Smooth muscle cell (in vitro differentiated cells): ENCODE data around the gene RNFT2. TPM values are rescaled to one million over a fixed set of nuclear protein-coding genes. Genes with fewer than 3 reads are reported as not detected.

Experiments used
- DNase-seq: peaks from one replicate; lab custom pipeline; 2025; ENCODE audit not compliant: unreplicated experiment; lab: John Stamatoyannopoulos, UW
- H2AFZ ChIP-seq: fragments of 200-600 bp; sonication (generic); 2 replicates; pipeline ENCODE4 v1.6.0; 2016; ENCODE audit warnings: antibody characterized with exemption, low read depth, mild to moderate bottlenecking
- H3F3A ChIP-seq: fragments of 200-600 bp; sonication (generic); 2 replicates; pipeline ENCODE4 v1.6.0; 2017; ENCODE audit warnings: antibody characterized with exemption, low read depth
- H3K27ac ChIP-seq: fragments of 200-600 bp; sonication (generic); 2 replicates; pipeline ENCODE4 v1.5.1; 2016; ENCODE audit warnings: low read depth, mild to moderate bottlenecking
- H3K27me3 ChIP-seq: fragments of 200-600 bp; sonication (generic); 2 replicates; pipeline ENCODE4 v1.6.1; 2016; ENCODE audit warnings: low read depth, mild to moderate bottlenecking
- H3K36me3 ChIP-seq: fragments of 200-600 bp; sonication (generic); 2 replicates; pipeline ENCODE4 v1.5.1; 2016; ENCODE audit warnings: low read depth
- H3K4me1 ChIP-seq: fragments of 200-600 bp; sonication (generic); 2 replicates; pipeline ENCODE4 v1.5.1; 2016; ENCODE audit warnings: low read depth
- H3K4me2 ChIP-seq: fragments of 200-600 bp; sonication (generic); 2 replicates; pipeline ENCODE4 v1.6.0; 2016; ENCODE audit warnings: mild to moderate bottlenecking
- H3K4me3 ChIP-seq: fragments of 200-600 bp; sonication (generic); 2 replicates; pipeline ENCODE4 v1.5.1; 2016; ENCODE audit warnings: mild to moderate bottlenecking
- H3K79me2 ChIP-seq: fragments of 200-600 bp; sonication (generic); 2 replicates; pipeline ENCODE4 v1.6.0; 2016; ENCODE audit warnings: low read depth, mild to moderate bottlenecking
- H3K9ac ChIP-seq: fragments of 200-600 bp; sonication (generic); 2 replicates; pipeline ENCODE4 v1.6.0; 2016; ENCODE audit warnings: low read depth
- H3K9me3 ChIP-seq: fragments of 200-600 bp; sonication (generic); replicated peaks from 2 replicates; pipeline ENCODE4 v1.5.1; 2016; ENCODE audit warnings: low read depth
- H4K20me1 ChIP-seq: fragments of 200-600 bp; sonication (generic); 2 replicates; pipeline ENCODE4 v1.6.0; 2016; ENCODE audit warnings: low read depth
- WGBS: methylation state at CpG from one replicate; pipeline ENCODE4 v1.1.7; 2016; ENCODE audit warnings: low lambda C conversion rate; 5-methylcytosine and 5-hydroxymethylcytosine counted together
- polyA plus RNA-seq: library from polyadenylated mRNA; unstranded; fragments of >200 nt; fragmentation: Nextera tagmentation; extraction: Ambion mirVana; gene quantifications from 2 replicates; pipeline ENCODE4 v1.2.1, GENCODE V29; 2016
- total RNA-seq: library from RNA; depleted of rRNA; stranded (reverse); fragments of >200 nt; gene quantifications from 2 replicates; pipeline ENCODE4 v1.2.3, GENCODE V29; 2014
- TF ChIP-seq, protein P1 (sequence below): fragments of 200-600 bp; sonication (generic); IDR thresholded peaks from 2 replicates; pipeline ENCODE4 v1.5.1; 2017; ENCODE audit warnings: borderline replicate concordance, mild to moderate bottlenecking, antibody characterized with exemption; ENCODE audit not compliant: insufficient read depth, poor library complexity, severe bottlenecking

RNFT2 gene
- total and polyA plus RNA-seq, 2 experiments from 2014 or later, result 2.0 to 2.4 TPM

DNA sequence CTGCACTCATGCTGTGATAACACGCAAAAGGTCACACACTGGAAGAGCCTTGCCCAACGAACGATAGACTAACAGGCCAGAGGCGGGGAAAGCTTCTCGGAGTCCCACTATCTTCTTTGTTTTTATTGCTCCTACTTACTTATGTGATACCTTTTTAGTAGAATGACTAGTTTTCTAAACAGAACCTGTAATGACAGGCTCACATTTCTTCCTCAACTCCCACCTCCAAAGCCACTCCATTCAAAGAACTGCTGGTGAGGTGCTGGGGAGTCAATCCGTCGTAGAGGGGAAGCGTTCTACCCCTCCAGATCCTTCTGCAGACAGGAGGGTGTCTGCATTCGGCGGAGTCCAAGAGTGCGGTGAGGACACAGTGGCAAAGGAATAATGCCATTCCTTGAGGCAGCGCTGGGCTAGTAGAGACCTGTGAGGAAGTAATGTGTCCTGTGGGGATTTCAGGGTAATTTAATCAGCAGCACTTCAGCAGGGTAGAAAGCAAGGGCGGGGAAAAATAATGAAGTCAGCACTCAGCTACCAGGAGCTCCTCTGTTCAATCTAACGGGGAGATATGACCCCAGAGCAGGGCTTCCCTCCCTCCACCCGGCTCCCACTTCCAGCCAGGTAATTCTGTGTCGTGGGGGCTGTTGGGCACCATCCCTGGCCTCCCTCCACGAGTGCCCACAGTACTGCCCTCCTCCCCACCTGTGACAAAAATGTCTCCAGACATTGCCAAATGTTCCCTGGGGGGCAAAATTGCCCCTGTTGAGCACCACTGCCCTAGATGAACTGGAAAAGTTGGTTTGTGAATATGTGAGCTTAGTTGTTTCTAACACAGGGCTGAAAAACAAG is 25.4 kb upstream of the RNFT2 start:
- Histone ChIP-seq H3K79me2 (no peaks in the 10 kb centered on the region), H3K9me3 (no peaks in the 10 kb centered on the region), H3K36me3 (no peaks in the 10 kb centered on the region), H3F3A (no peaks in the 10 kb centered on the region), H3K4me2 (no peak overlapping the region), H2AFZ (no peak overlapping the region), H3K27me3 (peaks cover 16% of the 10 kb centered on the region), H4K20me1 (no peaks in the 10 kb centered on the region), H3K4me1 (no peaks in the 10 kb centered on the region), H3K4me3 (no peak overlapping the region), H3K9ac (no peak overlapping the region), H3K27ac (no peak overlapping the region)
- TF ChIP-seq, protein P1, sequence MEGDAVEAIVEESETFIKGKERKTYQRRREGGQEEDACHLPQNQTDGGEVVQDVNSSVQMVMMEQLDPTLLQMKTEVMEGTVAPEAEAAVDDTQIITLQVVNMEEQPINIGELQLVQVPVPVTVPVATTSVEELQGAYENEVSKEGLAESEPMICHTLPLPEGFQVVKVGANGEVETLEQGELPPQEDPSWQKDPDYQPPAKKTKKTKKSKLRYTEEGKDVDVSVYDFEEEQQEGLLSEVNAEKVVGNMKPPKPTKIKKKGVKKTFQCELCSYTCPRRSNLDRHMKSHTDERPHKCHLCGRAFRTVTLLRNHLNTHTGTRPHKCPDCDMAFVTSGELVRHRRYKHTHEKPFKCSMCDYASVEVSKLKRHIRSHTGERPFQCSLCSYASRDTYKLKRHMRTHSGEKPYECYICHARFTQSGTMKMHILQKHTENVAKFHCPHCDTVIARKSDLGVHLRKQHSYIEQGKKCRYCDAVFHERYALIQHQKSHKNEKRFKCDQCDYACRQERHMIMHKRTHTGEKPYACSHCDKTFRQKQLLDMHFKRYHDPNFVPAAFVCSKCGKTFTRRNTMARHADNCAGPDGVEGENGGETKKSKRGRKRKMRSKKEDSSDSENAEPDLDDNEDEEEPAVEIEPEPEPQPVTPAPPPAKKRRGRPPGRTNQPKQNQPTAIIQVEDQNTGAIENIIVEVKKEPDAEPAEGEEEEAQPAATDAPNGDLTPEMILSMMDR, result no peak
- no peak for DNase-seq
- WGBS, result 85% methylated on average over 17 of the region's 17 CpGs

DNA sequence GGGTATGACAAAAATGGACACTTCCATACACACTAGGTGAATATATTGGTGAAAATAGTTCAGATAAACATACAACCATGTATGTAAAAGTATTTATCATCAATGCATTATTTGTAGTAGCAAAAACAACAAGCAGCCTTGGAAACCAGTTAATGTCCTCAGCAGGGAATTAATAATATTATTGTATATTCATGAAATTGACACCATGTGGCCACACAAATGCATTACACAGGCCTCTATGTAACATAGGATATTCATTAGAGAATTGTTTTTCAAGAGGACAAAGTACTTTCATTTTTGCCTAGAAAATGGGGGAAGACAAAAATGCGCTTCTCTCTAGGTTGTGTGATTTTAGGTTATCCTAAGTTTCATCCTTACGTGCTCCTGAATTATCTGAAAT is 24.6 kb upstream of the RNFT2 start:
- Histone ChIP-seq H3K4me1 (peaks cover 2% of the 10 kb centered on the region), H3K36me3 (no peaks in the 10 kb centered on the region), H3K4me2 (no peak overlapping the region), H3K9ac (no peak overlapping the region), H3K4me3 (no peak overlapping the region), H3F3A (no peaks in the 10 kb centered on the region), H3K79me2 (no peaks in the 10 kb centered on the region), H3K9me3 (no peaks in the 10 kb centered on the region), H3K27ac (no peak overlapping the region), H3K27me3 (peaks cover 16% of the 10 kb centered on the region), H4K20me1 (peaks cover 6% of the 10 kb centered on the region), H2AFZ (no peak overlapping the region)
- WGBS, result 100% methylated on average over 2 of the region's 2 CpGs
- TF ChIP-seq, protein P1, result no peak
- no peak for DNase-seq

DNA sequence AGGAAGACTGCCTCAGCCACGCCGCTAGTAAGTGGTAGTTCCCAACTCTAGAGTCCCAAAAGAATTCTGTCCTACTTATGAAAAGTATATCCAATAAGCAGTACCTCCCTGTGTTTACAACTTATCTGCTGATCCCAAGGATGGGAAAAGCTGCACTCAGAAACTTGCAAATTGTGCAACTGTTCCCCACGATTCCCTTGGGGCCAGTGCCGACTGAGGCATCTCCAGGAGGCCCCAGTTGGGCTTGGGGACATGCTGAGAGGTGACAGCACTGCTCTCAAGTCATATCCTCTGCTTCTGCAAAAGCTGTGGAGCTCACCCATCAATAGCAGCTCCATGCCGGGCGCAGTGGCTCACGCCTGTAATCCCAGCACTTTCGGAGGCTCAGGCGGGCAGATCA is 23.9 kb upstream of the RNFT2 start:
- no peaks in the 10 kb centered on the region for H3K79me2 ChIP-seq
- peaks cover 6% of the 10 kb centered on the region for H3K4me1 ChIP-seq
- no peak overlapping the region for H3K27ac ChIP-seq
- H3K27me3 ChIP-seq, result peaks cover 13% of the 10 kb centered on the region
- H3K4me2 ChIP-seq, result no peak overlapping the region
- no peak for DNase-seq
- no peaks in the 10 kb centered on the region for H3F3A ChIP-seq
- no peaks in the 10 kb centered on the region for H3K36me3 ChIP-seq
- no peaks in the 10 kb centered on the region for H3K9me3 ChIP-seq
- H2AFZ ChIP-seq, result no peak overlapping the region
- H4K20me1 ChIP-seq, result peaks cover 13% of the 10 kb centered on the region
- H3K9ac ChIP-seq, result no peak overlapping the region
- no peak overlapping the region for H3K4me3 ChIP-seq
- 93% methylated on average over 9 of the region's 9 CpGs for WGBS
- TF ChIP-seq, protein P1, result no peak
